K562 (cell line): ENCODE results near the gene EHBP1L1.

Experiments
- RB1 ChIP-seq: fragments of 450-650 bp; IDR thresholded peaks from 2 replicates; pipeline ENCODE4 v1.6.1; 2017; ENCODE audit warnings: low read depth, mild to moderate bottlenecking
- ZNF324 ChIP-seq: fragments of 250-450 bp; sonication (Bioruptor Pico); IDR thresholded peaks from 2 replicates; pipeline ENCODE4 v1.4.0; 2020; ENCODE audit warnings: mild to moderate bottlenecking
- TF ChIP-seq, protein P1 (sequence below): fragments of 250-450 bp; sonication (Bioruptor Pico); IDR thresholded peaks from 2 replicates; pipeline ENCODE4 v1.5.0; 2020; ENCODE audit warnings: mild to moderate bottlenecking, borderline replicate concordance

DNA sequence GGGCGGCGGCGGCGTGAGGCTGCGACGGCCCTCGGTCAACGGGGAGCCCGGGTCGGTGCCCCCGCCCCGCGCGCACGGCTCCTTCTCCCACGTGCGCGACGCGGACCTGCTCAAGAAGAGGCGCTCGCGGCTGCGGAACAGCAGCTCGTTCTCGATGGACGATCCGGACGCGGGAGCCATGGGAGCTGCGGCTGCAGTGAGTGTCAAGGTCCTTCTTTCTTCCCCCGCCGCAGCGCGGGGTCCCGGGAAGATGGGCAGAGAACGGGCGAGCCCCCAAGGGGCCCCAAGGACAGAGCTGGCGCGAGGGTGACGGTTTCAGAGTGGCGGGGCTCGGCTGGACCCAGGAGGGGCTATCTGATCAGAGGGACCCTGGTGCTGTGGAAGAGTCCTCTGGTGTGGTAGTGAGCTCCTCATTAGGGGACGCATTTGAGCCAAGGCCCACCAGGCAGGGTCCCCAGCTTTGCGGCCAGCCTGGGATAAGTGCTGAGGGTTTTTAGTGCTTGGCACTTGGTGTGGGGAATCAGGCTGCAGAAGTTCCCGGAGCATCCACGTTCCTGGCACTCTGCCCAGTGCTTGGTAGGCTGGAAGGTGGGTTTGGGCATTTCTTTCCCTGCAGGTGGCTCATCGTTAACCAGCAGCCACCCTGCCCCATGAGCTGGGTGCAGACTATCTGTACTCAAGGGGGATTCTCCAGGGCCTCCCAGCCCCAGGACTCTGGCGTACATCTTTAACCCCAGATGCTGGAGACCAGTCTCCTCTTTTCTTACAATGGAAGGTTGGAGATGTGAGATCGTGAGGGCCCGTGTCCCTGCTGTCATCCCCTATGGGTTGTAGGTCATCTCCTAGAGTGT is 9.8 kb downstream of the EHBP1L1 start:
- TF ChIP-seq, protein P1, sequence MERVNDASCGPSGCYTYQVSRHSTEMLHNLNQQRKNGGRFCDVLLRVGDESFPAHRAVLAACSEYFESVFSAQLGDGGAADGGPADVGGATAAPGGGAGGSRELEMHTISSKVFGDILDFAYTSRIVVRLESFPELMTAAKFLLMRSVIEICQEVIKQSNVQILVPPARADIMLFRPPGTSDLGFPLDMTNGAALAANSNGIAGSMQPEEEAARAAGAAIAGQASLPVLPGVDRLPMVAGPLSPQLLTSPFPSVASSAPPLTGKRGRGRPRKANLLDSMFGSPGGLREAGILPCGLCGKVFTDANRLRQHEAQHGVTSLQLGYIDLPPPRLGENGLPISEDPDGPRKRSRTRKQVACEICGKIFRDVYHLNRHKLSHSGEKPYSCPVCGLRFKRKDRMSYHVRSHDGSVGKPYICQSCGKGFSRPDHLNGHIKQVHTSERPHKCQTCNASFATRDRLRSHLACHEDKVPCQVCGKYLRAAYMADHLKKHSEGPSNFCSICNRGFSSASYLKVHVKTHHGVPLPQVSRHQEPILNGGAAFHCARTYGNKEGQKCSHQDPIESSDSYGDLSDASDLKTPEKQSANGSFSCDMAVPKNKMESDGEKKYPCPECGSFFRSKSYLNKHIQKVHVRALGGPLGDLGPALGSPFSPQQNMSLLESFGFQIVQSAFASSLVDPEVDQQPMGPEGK = no peak
- TF ChIP-seq ZNF324 (no peak), RB1 (no peak)
